GM12878 (cell line): ENCODE data around the gene TXNDC5.

Source experiments
- BRCA1 ChIP-seq: IDR thresholded peaks from 2 replicates; pipeline ENCODE4 v1.6.1; 2011; ENCODE audit warnings: low read depth, low read length, improper control_type of control experiment
- EGR1 ChIP-seq, 2 experiments: IDR thresholded peaks; 1 replicate in 1 of 2; 2 replicates in 1 of 2; pipeline ENCODE4 v1.6.1; 2011 to 2012; ENCODE audit warnings: low read depth in 2 of 2, low read length in 2 of 2, borderline replicate concordance in 1 of 2, mild to moderate bottlenecking in 1 of 2, moderate library complexity in 1 of 2
- EZH2 ChIP-seq: IDR thresholded peaks from 2 replicates; pipeline ENCODE4 v1.6.1; 2012; ENCODE audit warnings: low read depth, mild to moderate bottlenecking, control low read depth, inconsistent platforms, low read length, borderline replicate concordance; ENCODE audit not compliant: control insufficient read depth
- KLF5 ChIP-seq: fragments of 450-650 bp; IDR thresholded peaks from 2 replicates; pipeline ENCODE4 v1.6.1; 2014; ENCODE audit warnings: mild to moderate bottlenecking; ENCODE audit not compliant: partially characterized antibody
- POLR2A ChIP-seq: IDR thresholded peaks from 2 replicates; pipeline ENCODE4 v1.6.1; 2011; ENCODE audit warnings: low read depth, mild to moderate bottlenecking, low read length
- POLR2AphosphoS5 ChIP-seq: IDR thresholded peaks from 2 replicates; pipeline ENCODE4 v1.6.1; 2011; ENCODE audit warnings: mild to moderate bottlenecking, low read length, inconsistent platforms
- RAD21 ChIP-seq: IDR thresholded peaks from 2 replicates; pipeline ENCODE4 v1.6.1; 2011; ENCODE audit warnings: mild to moderate bottlenecking, low read depth, low read length, moderate library complexity; ENCODE audit not compliant: insufficient read depth
- RCOR1 ChIP-seq: conservative IDR thresholded peaks from 2 replicates; pipeline ENCODE4 v1.6.1; 2012; ENCODE audit warnings: low read depth, low read length, improper control_type of control experiment
- TCF7 ChIP-seq: IDR thresholded peaks from 2 replicates; pipeline ENCODE4 v1.6.1; 2014; ENCODE audit warnings: antibody characterized with exemption, borderline replicate concordance
- ZNF24 ChIP-seq: fragments of 450-650 bp; IDR thresholded peaks from 2 replicates; pipeline ENCODE4 v1.6.1; 2017; ENCODE audit warnings: antibody characterized with exemption, mild to moderate bottlenecking
- TF ChIP-seq, protein P1 (sequence below), 3 experiments: IDR thresholded peaks in 2 of 3; conservative IDR thresholded peaks in 1 of 3; 2 replicates each; pipeline ENCODE4 v1.5.1; 2011; ENCODE audit warnings: low read depth in 3 of 3, low read length in 3 of 3, mild to moderate bottlenecking in 3 of 3, control low read depth in 2 of 3, moderate library complexity in 2 of 3, inconsistent platforms in 1 of 3, mixed read lengths in 1 of 3; ENCODE audit not compliant: control insufficient read depth in 2 of 3, insufficient read depth in 1 of 3; ENCODE audit errors: extremely low read depth in 1 of 3

DNA sequence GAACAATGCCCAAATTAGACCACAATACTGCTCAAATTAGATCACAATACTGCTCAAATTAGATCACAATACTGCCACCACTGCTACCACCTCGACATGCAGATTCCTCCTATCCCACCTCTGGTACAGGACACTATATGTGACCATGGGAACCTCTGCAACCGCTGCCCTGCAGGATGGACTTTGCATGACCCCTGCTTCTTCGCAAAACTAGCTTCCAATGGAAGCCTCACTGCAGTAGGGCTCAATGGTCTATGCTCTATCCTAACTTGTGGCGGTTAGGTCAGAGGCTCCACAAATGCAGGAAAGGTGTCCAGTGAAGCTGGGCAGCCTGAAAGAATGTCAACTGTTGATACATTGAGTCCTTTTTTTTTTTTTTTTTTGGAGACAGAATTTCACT, 7.8 kb upstream of the TXNDC5 start:
- TF ChIP-seq POLR2AphosphoS5 (no peak), TCF7 (no peak), ZNF24 (no peak), EGR1 (IDR thresholded peaks at IDR 0.05; ENCODE audit: borderline replicate concordance in 1 of 2, low read depth in 2 of 2, low read length in 2 of 2) (no peak), RAD21 (no peak), POLR2A (no peak), RCOR1 (no peak), KLF5 (no peak), EZH2 (no peak), BRCA1 (no peak)
- TF ChIP-seq, protein P1, sequence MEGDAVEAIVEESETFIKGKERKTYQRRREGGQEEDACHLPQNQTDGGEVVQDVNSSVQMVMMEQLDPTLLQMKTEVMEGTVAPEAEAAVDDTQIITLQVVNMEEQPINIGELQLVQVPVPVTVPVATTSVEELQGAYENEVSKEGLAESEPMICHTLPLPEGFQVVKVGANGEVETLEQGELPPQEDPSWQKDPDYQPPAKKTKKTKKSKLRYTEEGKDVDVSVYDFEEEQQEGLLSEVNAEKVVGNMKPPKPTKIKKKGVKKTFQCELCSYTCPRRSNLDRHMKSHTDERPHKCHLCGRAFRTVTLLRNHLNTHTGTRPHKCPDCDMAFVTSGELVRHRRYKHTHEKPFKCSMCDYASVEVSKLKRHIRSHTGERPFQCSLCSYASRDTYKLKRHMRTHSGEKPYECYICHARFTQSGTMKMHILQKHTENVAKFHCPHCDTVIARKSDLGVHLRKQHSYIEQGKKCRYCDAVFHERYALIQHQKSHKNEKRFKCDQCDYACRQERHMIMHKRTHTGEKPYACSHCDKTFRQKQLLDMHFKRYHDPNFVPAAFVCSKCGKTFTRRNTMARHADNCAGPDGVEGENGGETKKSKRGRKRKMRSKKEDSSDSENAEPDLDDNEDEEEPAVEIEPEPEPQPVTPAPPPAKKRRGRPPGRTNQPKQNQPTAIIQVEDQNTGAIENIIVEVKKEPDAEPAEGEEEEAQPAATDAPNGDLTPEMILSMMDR (IDR thresholded peaks at IDR 0.05 in 2 of 3, conservative IDR thresholded peaks at IDR 0.05 in 1 of 3; ENCODE audit: control insufficient read depth in 2 of 3, extremely low read depth in 1 of 3, insufficient read depth in 1 of 3, low read depth in 3 of 3, low read length in 3 of 3) = no peak
